Measurements from ENCODE around the gene TUBA8.
"Not testable (repeated sequence)": the region's sequence is repeated elsewhere in the genome, so short reads cannot be mapped to it uniquely, and the experiment has no call there.

Gene TUBA8

GRCh38 chr22:18110194-18110953 is at the start of gene TUBA8:
TUBA8 (plus strand) TSS chr22:18110809; CDS start chr22:18110866, 57 bp downstream.
- no peak for DNase-seq (ENCODE audit: low read depth in 2 of 2, low spot score in 1 of 2)

- DNase-seq (ENCODE audit: low read depth in 2 of 2, low spot score in 1 of 2): no peak
Measured at GRCh38 chr22:18062421-18062820, 48.2 kb upstream of the TUBA8 start.

GRCh38 chr22:18063306-18063705 is 47.3 kb upstream of the TUBA8 start:
- DNase-seq (ENCODE audit: low read depth in 2 of 2, low spot score in 1 of 2): no peak

- DNase-seq (ENCODE audit: low read depth in 2 of 2, low spot score in 1 of 2): not testable (repeated sequence)
Measured at GRCh38 chr22:18063715-18064114, 46.9 kb upstream of the TUBA8 start.

- DNase-seq (ENCODE audit: low read depth in 2 of 2, low spot score in 1 of 2): no peak
Measured at GRCh38 chr22:18064636-18065035, 46.0 kb upstream of the TUBA8 start.

GRCh38 chr22:18065256-18065655 is 45.4 kb upstream of the TUBA8 start:
- no peak for DNase-seq (ENCODE audit: low read depth in 2 of 2, low spot score in 1 of 2)

GRCh38 chr22:18066181-18066859 is 44.3 kb upstream of the TUBA8 start:
- DNase-seq (ENCODE audit: low read depth in 2 of 2, low spot score in 1 of 2): no peak

- no peak for DNase-seq (ENCODE audit: low read depth in 2 of 2, low spot score in 1 of 2)
Measured at GRCh38 chr22:18067121-18067520, 43.5 kb upstream of the TUBA8 start.

- DNase-seq (ENCODE audit: low read depth in 2 of 2, low spot score in 1 of 2): no peak
Measured at GRCh38 chr22:18067548-18068341, 42.9 kb upstream of the TUBA8 start.

- no peak for DNase-seq (ENCODE audit: low read depth in 2 of 2, low spot score in 1 of 2)
Measured at GRCh38 chr22:18068381-18068988, 42.1 kb upstream of the TUBA8 start.

- no peak for DNase-seq (ENCODE audit: low read depth in 2 of 2, low spot score in 1 of 2)
Measured at GRCh38 chr22:18069041-18069440, 41.6 kb upstream of the TUBA8 start.

- no peak for DNase-seq (ENCODE audit: low read depth in 2 of 2, low spot score in 1 of 2)
Measured at GRCh38 chr22:18070041-18070440, 40.6 kb upstream of the TUBA8 start.

- DNase-seq (ENCODE audit: low read depth in 2 of 2, low spot score in 1 of 2): no peak
Measured at GRCh38 chr22:18070556-18071306, 39.9 kb upstream of the TUBA8 start.

GRCh38 chr22:18071307-18071967 is 39.2 kb upstream of the TUBA8 start:
- not testable (repeated sequence) for DNase-seq (ENCODE audit: low read depth in 2 of 2, low spot score in 1 of 2)

GRCh38 chr22:18071968-18072310 is 38.7 kb upstream of the TUBA8 start:
- no peak for DNase-seq (ENCODE audit: low read depth in 2 of 2, low spot score in 1 of 2)

- DNase-seq (ENCODE audit: low read depth in 2 of 2, low spot score in 1 of 2): no peak
Measured at GRCh38 chr22:18073467-18073866, 37.1 kb upstream of the TUBA8 start.

GRCh38 chr22:18073927-18074326 is 36.7 kb upstream of the TUBA8 start:
- not testable (repeated sequence) for DNase-seq (ENCODE audit: low read depth in 2 of 2, low spot score in 1 of 2)

- DNase-seq (ENCODE audit: low read depth in 2 of 2, low spot score in 1 of 2): no peak
Measured at GRCh38 chr22:18075101-18075719, 35.4 kb upstream of the TUBA8 start.

- DNase-seq (ENCODE audit: low read depth in 2 of 2, low spot score in 1 of 2): no peak
Measured at GRCh38 chr22:18075720-18076497, 34.7 kb upstream of the TUBA8 start.

Data from stimulated activated CD8-positive, alpha-beta memory T cell treated with anti-CD3 and anti-CD28 coated beads, Interleukin-4, amount 100 ng/mL, for 1 hour (primary cell).